ENCODE data around the gene PKNOX1.
"Not testable (repeated sequence)": the region's sequence is repeated elsewhere in the genome, so short reads cannot be mapped to it uniquely, and the experiment has no call there.

The PKNOX1 gene

GRCh38 chr21:42937034-42937940 is 37.1 kb upstream of the PKNOX1 start:
- H3K4me3 ChIP-seq (replicated peaks in 1 of 2; ENCODE audit: low read depth in 2 of 2, low read length in 2 of 2), result not testable (repeated sequence)

GRCh38 chr21:42937960-42938605 is 36.3 kb upstream of the PKNOX1 start:
- TF ChIP-seq, protein P1, sequence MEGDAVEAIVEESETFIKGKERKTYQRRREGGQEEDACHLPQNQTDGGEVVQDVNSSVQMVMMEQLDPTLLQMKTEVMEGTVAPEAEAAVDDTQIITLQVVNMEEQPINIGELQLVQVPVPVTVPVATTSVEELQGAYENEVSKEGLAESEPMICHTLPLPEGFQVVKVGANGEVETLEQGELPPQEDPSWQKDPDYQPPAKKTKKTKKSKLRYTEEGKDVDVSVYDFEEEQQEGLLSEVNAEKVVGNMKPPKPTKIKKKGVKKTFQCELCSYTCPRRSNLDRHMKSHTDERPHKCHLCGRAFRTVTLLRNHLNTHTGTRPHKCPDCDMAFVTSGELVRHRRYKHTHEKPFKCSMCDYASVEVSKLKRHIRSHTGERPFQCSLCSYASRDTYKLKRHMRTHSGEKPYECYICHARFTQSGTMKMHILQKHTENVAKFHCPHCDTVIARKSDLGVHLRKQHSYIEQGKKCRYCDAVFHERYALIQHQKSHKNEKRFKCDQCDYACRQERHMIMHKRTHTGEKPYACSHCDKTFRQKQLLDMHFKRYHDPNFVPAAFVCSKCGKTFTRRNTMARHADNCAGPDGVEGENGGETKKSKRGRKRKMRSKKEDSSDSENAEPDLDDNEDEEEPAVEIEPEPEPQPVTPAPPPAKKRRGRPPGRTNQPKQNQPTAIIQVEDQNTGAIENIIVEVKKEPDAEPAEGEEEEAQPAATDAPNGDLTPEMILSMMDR (IDR thresholded peaks at IDR 0.05; ENCODE audit: low read depth, low read length), result no peak
- no peak for DNase-seq (ENCODE audit: low read depth in 2 of 2)
- no peak overlapping the region for H3K4me3 ChIP-seq (replicated peaks in 1 of 2; ENCODE audit: low read depth in 2 of 2, low read length in 2 of 2)

More at GRCh38 chr21:42937034-42937940, 37.1 kb upstream of the PKNOX1 start:
- not testable (repeated sequence) for DNase-seq (ENCODE audit: low read depth in 2 of 2)

DNA sequence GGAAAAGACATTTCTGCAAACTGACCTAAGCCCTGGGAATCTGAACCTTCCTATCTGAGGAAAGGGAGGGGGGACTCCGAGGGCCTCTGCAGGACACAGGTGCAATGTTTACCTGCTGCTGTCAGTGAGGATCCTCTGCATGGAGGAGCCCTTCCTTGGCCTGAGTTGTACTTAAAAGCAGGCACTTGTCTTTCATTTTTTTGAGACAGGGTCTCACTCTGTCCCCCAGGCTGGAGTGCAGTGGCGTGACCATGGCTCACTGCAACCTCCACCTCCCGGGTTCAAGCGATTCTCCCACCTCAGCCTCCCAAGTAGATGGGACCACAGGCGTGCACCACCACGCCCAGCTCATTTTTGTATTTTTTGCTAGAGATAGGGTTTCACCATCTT is 35.8 kb upstream of the PKNOX1 start:
- not testable (repeated sequence) for DNase-seq (ENCODE audit: low read depth in 2 of 2); H3K4me3 ChIP-seq (replicated peaks in 1 of 2; ENCODE audit: low read depth in 2 of 2, low read length in 2 of 2)

DNA sequence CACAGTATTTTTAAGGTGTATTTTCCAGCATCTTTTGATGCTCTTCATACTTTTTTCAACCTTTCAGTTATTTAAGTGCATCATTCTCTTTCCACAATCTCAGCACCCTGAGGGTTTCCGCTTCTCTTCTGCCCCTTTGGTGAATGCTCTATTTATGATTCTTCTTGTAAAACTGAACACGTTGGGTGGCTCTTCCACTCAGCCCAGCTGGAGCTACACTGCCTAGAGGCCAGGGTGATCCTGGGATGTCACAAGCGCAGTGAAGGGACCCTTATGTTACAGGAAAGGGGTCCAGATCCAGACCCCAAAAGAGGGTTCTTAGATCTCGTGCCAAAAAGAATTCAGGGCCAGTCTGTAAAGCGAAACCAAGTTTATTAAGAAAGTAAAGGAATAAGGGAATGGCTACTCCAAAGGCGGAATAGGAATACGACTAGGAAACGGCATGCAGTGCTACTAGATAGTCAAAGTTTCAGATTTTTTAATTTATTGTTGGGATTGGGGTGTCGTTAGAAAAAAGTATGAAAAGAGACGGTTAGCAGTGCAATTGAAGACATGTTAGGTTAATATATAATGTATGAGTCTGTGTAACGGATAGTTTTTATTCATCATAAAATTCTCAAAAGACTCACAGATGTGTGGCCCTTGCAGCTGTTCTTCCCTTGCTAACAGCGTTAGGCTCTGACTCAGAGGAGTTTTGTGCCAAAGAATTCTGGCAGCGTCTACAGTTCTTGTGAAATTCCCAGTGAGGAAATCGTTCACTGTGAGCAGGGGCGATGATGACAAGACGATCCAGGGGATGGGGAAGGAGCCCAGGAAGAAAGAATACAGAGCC is 34.6 kb upstream of the PKNOX1 start:
- peak; percentile 97 to 99 for DNase-seq (ENCODE audit: low read depth in 2 of 2)
- TF ChIP-seq, protein P1 (IDR thresholded peaks at IDR 0.05; ENCODE audit: low read depth, low read length), result no peak
- peak overlapping the region in 1 of 2 donors; percentile 11 for H3K4me3 ChIP-seq (replicated peaks in 1 of 2; ENCODE audit: low read depth in 2 of 2, low read length in 2 of 2)

DNA sequence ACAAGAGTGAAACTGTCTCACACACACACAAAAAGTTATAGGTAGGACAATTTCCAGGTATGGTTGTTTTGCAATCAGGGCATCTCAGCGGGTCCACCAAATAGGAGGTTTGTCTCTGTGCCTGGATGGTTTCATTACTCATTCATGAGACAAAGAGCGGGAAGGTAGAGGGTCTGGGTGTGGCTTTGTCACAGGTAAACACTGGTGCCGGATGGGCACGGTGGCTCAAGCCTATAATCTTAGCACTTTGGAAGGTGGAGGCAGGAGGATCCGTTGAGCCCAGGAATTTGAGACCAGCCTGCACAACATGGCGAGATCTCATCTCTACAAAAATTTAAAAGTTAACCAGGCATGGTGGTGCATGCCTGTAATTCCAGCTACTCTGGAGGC is 32.7 kb upstream of the PKNOX1 start:
- TF ChIP-seq, protein P1 (IDR thresholded peaks at IDR 0.05; ENCODE audit: low read depth, low read length), result no peak
- no peak for DNase-seq (ENCODE audit: low read depth in 2 of 2)

GRCh38 chr21:42942244-42942643 is 32.1 kb upstream of the PKNOX1 start:
- TF ChIP-seq, protein P1 (IDR thresholded peaks at IDR 0.05; ENCODE audit: low read depth, low read length), result no peak
- H3K4me3 ChIP-seq (replicated peaks in 1 of 2; ENCODE audit: low read depth in 2 of 2, low read length in 2 of 2), result no peak overlapping the region
- no peak for DNase-seq (ENCODE audit: low read depth in 2 of 2)

More for the DNA sequence above, 32.7 kb upstream of the PKNOX1 start:
- H3K4me3 ChIP-seq (replicated peaks in 1 of 2; ENCODE audit: low read depth in 2 of 2, low read length in 2 of 2), result no peak overlapping the region

GRCh38 chr21:42949094-42949755 is 25.1 kb upstream of the PKNOX1 start:
- not testable (repeated sequence) for H3K4me3 ChIP-seq (replicated peaks in 1 of 2; ENCODE audit: low read depth in 2 of 2, low read length in 2 of 2); DNase-seq (ENCODE audit: low read depth in 2 of 2)

GRCh38 chr21:42951193-42951592 is 23.2 kb upstream of the PKNOX1 start:
- not testable (repeated sequence) for DNase-seq (ENCODE audit: low read depth in 2 of 2); H3K4me3 ChIP-seq (replicated peaks in 1 of 2; ENCODE audit: low read depth in 2 of 2, low read length in 2 of 2)
